Measurements from ENCODE around the gene UGT1A5.

Gene UGT1A5

GRCh38 chr2:233810385-233810784 lies 97.7 kb downstream of the UGT1A5 start:
- no peak for TF ChIP-seq EGR1 (IDR thresholded peaks at IDR 0.05)
- TF ChIP-seq MAX (IDR thresholded peaks at IDR 0.05) = peak; percentile 37; the same call in 1 of the 2 replicates

GRCh38 chr2:233811087-233811486 lies 98.4 kb downstream of the UGT1A5 start:
- TF ChIP-seq NFIC (IDR thresholded peaks at IDR 0.05) = no peak
- TF ChIP-seq EGR1 (IDR thresholded peaks at IDR 0.05) = no peak
- no peak for TF ChIP-seq TCF12 (IDR thresholded peaks at IDR 0.05; ENCODE audit: low read depth)
- no peak for TF ChIP-seq YY1 (IDR thresholded peaks at IDR 0.05; ENCODE audit: low read depth)
- TF ChIP-seq MAX (IDR thresholded peaks at IDR 0.05) = no peak

GRCh38 chr2:233811732-233812131 lies 99.0 kb downstream of the UGT1A5 start:
- TF ChIP-seq REST (IDR thresholded peaks at IDR 0.05; ENCODE audit: low read depth) (no peak), TCF12 (IDR thresholded peaks at IDR 0.05; ENCODE audit: low read depth) (no peak), YY1 (IDR thresholded peaks at IDR 0.05; ENCODE audit: low read depth) (no peak), TEAD4 (IDR thresholded peaks at IDR 0.05) (no peak), EP300 (IDR thresholded peaks at IDR 0.05; ENCODE audit: borderline replicate concordance) (no peak)

- TF ChIP-seq EP300 (IDR thresholded peaks at IDR 0.05; ENCODE audit: borderline replicate concordance) (no peak), TEAD4 (IDR thresholded peaks at IDR 0.05) (no peak), YY1 (IDR thresholded peaks at IDR 0.05; ENCODE audit: low read depth) (no peak), TAF1 (IDR thresholded peaks at IDR 0.05; ENCODE audit: low read depth) (no peak), NFIC (IDR thresholded peaks at IDR 0.05) (no peak), ZBTB7A (IDR thresholded peaks at IDR 0.05; ENCODE audit: low read depth) (no peak), REST (IDR thresholded peaks at IDR 0.05; ENCODE audit: low read depth) (no peak), FOXM1 (IDR thresholded peaks at IDR 0.05; ENCODE audit: borderline replicate concordance, low read depth) (no peak), EGR1 (IDR thresholded peaks at IDR 0.05) (no peak), CREB1 (IDR thresholded peaks at IDR 0.05; ENCODE audit: low read depth) (no peak), CEBPB (IDR thresholded peaks at IDR 0.05) (no peak), USF1 (IDR thresholded peaks at IDR 0.05) (no peak), RAD21 (IDR thresholded peaks at IDR 0.05; ENCODE audit: low read depth) (no peak), MAX (IDR thresholded peaks at IDR 0.05) (no peak), TCF12 (IDR thresholded peaks at IDR 0.05; ENCODE audit: low read depth) (no peak)
Observed at GRCh38 chr2:233813236-233814055, 100.7 kb downstream of the UGT1A5 start.

GRCh38 chr2:233814056-233814835 lies 101.5 kb downstream of the UGT1A5 start:
- TF ChIP-seq FOXM1 (IDR thresholded peaks at IDR 0.05; ENCODE audit: borderline replicate concordance, low read depth) (no peak), CREB1 (IDR thresholded peaks at IDR 0.05; ENCODE audit: low read depth) (no peak), EGR1 (IDR thresholded peaks at IDR 0.05) (no peak), RAD21 (IDR thresholded peaks at IDR 0.05; ENCODE audit: low read depth) (no peak), REST (IDR thresholded peaks at IDR 0.05; ENCODE audit: low read depth) (no peak), USF1 (IDR thresholded peaks at IDR 0.05) (peak; percentile 92), EP300 (IDR thresholded peaks at IDR 0.05; ENCODE audit: borderline replicate concordance) (no peak)

All from Ishikawa (cell line).